Lower leg skin (tissue), 4 donors: Measurements from ENCODE around the gene PCSK5. TPM values are rescaled to one million over a fixed set of nuclear protein-coding genes. Genes with fewer than 3 reads are reported as not detected.

Source experiments
- DNase-seq, 2 donors: peaks; one replicate each; pipeline ENCODE4 v3.0.0-alpha.2; 2019; ENCODE audit warnings: low spot score in 2 of 2
- H3K4me3 ChIP-seq: fragments of 200-600 bp; sonication (generic); 2 replicates; pipeline ENCODE4 v1.5.1; 2017; ENCODE audit warnings: mild to moderate bottlenecking, low read depth; ENCODE audit not compliant: poor library complexity, severe bottlenecking
- POLR2A ChIP-seq, 2 donors: fragments of 450-650 bp; IDR thresholded peaks; one replicate each; pipeline ENCODE4 v1.6.1; 2016 to 2017; ENCODE audit warnings: antibody characterized with exemption in 2 of 2, mild to moderate bottlenecking in 1 of 2, moderate library complexity in 1 of 2
- WGBS, 2 donors: methylation state at CpG; one replicate each; pipeline ENCODE4 v1.1.5; 2018; 5-methylcytosine and 5-hydroxymethylcytosine counted together
- intact Hi-C: fragments of 100-400 bp; cut with DNase I; formaldehyde crosslinking; loops from one replicate; pipeline ENCODE4 v1.15.0; 2023; ENCODE audit warnings: low total_unique reads
- total RNA-seq, 4 donors: library from RNA; depleted of rRNA; stranded (reverse); fragments of >200 nt; gene quantifications; one replicate each; pipeline ENCODE4 v1.1.0, GENCODE V29; 2016
- TF ChIP-seq, protein P1 (sequence below), 3 donors: fragments of 450-650 bp; IDR thresholded peaks; one replicate each; pipeline ENCODE4 v1.5.1; 2016; ENCODE audit warnings: antibody characterized with exemption in 3 of 3, mild to moderate bottlenecking in 3 of 3, moderate library complexity in 2 of 3

PCSK5 gene
- total RNA-seq, 4 donors from 2014 or later = 6.4 to 10.8 (median 9.7) TPM

DNA sequence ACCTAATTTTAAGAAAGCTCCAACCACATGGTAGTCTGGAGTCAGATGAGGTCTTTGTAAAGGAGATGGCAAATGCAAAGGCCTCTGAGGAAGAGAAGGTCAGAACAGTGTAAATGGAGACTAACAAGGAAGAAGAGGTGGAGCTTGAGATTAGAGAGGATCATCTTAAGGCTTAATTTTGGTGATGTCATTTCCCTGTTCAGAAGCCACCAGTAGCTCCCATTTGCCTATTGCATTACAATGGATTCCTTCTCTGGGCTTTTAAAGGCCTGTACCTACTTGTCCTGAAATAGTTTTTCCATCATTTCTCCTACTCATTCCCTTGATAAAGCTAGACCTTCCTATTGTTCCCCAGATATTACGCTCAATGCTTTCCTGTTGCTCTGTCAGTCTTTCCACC lies 16.1 kb downstream of the PCSK5 start:
- no peak for TF ChIP-seq POLR2A (IDR thresholded peaks at IDR 0.05)
- TF ChIP-seq, protein P1, sequence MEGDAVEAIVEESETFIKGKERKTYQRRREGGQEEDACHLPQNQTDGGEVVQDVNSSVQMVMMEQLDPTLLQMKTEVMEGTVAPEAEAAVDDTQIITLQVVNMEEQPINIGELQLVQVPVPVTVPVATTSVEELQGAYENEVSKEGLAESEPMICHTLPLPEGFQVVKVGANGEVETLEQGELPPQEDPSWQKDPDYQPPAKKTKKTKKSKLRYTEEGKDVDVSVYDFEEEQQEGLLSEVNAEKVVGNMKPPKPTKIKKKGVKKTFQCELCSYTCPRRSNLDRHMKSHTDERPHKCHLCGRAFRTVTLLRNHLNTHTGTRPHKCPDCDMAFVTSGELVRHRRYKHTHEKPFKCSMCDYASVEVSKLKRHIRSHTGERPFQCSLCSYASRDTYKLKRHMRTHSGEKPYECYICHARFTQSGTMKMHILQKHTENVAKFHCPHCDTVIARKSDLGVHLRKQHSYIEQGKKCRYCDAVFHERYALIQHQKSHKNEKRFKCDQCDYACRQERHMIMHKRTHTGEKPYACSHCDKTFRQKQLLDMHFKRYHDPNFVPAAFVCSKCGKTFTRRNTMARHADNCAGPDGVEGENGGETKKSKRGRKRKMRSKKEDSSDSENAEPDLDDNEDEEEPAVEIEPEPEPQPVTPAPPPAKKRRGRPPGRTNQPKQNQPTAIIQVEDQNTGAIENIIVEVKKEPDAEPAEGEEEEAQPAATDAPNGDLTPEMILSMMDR (IDR thresholded peaks at IDR 0.05) = no peak
- 87 to 93% methylated on average over 1 of the region's 1 CpG for WGBS, 2 donors
- no peak overlapping the region for H3K4me3 ChIP-seq
- no peak for DNase-seq
- intact Hi-C loops = no loop called here

DNA sequence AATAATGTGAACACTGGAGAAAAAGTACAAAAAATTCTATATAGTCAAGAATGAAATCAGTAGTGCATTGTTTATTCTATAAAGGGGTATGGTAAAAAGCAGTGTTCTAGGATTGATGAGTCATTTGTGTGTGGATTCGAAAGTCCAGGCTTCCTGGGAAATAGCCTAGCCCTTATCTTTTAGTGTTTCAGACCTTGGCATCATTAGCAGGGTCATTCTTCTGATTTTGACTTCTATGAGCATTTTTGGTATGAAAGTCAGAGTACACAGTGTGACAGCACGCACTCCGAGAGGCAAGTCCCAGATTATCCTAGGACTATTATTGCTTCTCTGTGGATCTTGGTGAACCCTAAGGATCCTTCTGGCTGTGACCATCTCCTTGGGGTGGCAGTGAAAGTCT lies 16.9 kb downstream of the PCSK5 start:
- no peak for DNase-seq
- no peak overlapping the region for H3K4me3 ChIP-seq
- intact Hi-C loops = no loop called here
- TF ChIP-seq, protein P1 (IDR thresholded peaks at IDR 0.05) = no peak
- no peak for TF ChIP-seq POLR2A (IDR thresholded peaks at IDR 0.05)
- WGBS, 2 donors = 92 to 94% methylated on average over 3 of the region's 3 CpGs

DNA sequence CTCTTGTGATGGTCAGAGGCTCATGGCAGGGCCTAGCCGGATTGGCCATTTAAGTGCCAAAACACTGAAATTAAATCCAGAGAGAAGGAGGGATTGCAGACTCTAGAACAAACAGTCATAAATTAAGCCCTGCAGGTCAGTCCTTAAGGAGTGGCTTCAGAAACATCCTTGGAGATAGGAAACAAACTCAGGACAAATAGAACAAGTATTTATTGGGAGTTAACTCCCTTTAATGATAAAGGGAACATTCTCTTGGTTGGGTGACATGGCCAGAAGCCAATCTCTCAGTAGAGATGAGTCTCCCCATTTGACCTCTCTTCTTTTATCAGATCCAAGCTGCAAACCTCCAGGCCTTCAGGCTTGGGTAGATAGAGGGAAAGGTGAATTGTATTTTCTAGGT lies 17.4 kb downstream of the PCSK5 start:
- TF ChIP-seq, protein P1 (IDR thresholded peaks at IDR 0.05) = no peak
- no peak for TF ChIP-seq POLR2A (IDR thresholded peaks at IDR 0.05)
- H3K4me3 ChIP-seq = no peak overlapping the region
- intact Hi-C loops = no loop called here
- WGBS, 2 donors = 67 to 90% methylated on average over 1 of the region's 1 CpG
- DNase-seq = no peak

DNA sequence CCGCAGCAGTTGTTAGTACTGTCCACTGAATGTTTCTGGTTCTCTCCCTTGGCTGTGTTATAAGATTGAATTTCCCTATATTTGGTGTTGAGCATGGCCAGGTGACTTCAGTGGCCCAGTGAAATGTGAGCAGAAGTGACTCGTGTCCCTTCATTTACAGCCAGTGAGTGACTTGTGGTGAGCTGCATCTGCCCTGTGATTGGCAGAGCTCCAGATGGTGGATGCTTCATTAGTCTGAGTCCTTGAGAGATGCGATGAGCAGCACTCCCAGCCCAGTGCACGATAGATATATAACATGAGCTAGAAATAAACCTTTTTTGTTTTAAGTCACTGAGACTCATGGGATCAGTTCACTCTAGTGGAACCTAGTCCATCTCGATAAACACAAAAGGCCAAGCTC lies 19.3 kb downstream of the PCSK5 start:
- WGBS, 2 donors = 92% methylated on average over 5 of the region's 5 CpGs
- DNase-seq = no peak
- intact Hi-C loops = no loop called here
- no peak overlapping the region for H3K4me3 ChIP-seq
- TF ChIP-seq, protein P1 (IDR thresholded peaks at IDR 0.05) = no peak
- no peak for TF ChIP-seq POLR2A (IDR thresholded peaks at IDR 0.05)

DNA sequence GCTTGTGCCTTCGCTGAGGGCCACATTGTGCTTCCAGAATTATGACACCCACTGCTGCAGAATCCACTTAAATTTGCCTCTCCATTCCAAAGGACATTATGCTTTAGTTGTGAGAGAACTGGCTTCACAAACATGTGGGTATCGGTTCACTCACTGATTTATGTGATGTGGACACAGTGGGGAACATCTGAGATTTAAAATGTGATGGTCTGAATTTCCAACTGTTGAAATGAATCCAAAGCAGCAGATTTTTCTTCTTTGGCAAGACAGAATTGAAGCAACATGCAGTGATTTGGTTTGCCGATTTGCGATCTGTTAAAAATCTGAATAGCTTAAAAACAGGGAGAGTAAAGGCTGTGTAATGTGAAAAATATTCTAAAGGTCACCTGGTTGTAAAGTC lies 20.3 kb downstream of the PCSK5 start:
- TF ChIP-seq, protein P1 (IDR thresholded peaks at IDR 0.05) = no peak
- no peak for TF ChIP-seq POLR2A (IDR thresholded peaks at IDR 0.05)

DNA sequence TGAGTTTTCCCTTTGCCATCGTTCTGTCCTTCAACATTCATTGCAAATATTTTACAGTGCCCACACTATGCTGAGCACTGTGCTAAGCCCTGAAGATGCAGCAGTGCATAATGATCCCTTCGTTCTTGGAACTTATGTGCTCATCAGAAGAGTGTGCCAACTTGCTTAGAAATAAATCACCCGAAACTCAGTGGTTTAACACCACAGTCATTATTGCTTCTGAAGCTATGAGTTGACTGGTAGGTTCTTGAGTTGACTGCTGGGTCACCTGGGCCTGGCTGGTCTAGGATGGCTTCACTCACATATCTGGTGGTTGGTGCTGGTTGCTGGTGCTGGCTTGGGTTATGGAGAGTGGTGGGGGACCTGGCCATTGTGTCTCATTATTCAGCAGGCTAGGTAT lies 20.9 kb downstream of the PCSK5 start:
- no peak overlapping the region for H3K4me3 ChIP-seq
- no peak for DNase-seq
- WGBS, 2 donors = 79 to 80% methylated on average over 3 of the region's 3 CpGs
- no peak for TF ChIP-seq POLR2A (IDR thresholded peaks at IDR 0.05)
- TF ChIP-seq, protein P1 (IDR thresholded peaks at IDR 0.05) = no peak
- intact Hi-C loops = no loop called here

More for the DNA sequence above, 20.3 kb downstream of the PCSK5 start:
- H3K4me3 ChIP-seq = no peak overlapping the region
- WGBS, 2 donors = 62 to 78% methylated on average over 4 of the region's 4 CpGs
- intact Hi-C loops = no loop called here
- no peak for DNase-seq
